ENCODE results near the gene SIRT2. TPM values are rescaled to one million over a fixed set of nuclear protein-coding genes. Genes with fewer than 3 reads are reported as not detected.
A peak's percentile ranks its signal among the peaks of the same experiment; 100 is the strongest.

Gene SIRT2
- total and polyA plus RNA-seq, 2 of the 13 experiments (the other 11 are each of a cell fraction or from before 2014, with no cell fraction given), result 22.3 to 26.1 TPM

DNA sequence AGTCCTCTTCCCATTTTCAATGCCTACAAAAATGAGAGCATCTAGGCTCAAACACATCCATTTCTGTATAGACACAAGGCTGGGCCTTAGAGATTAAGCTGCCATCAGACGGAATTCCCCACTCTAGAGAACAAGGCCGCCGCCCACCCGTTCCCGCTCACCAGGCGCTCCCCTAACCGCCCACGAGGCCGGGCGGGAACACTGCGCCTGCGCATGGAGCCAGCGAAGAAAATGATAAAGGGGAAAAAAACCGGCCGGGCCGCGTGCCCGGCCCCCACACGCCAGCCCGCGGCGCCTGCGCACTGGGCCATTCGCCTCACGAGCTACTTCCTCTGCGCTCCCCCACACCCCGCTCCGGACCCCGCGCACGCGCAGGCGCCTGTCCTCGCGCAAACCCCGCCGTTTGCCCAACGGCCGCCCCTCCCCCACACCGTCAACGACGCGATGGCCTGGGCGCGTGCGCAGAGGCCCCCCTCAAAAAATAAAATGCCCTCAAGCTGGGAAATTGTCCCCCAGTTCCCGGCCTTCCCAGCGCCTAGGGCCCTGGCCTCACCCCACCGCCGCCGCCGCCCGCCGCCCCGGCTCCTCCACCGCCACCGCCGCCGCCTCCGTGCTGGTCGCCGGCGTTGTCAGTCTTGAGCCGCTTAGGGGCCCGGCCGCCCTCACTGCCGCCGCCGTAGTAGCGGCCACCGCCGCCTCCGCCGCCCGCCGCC lies 50.1 kb downstream of the SIRT2 start (continued):
- 0 out of 2 replicates have a peak, but pooled peaks have one; percentile 66 for TF ChIP-seq ZNF850 (CRISPR knock-in tag; conservative IDR thresholded peaks at IDR 0.05)
- TF ChIP-seq SNAPC2 (CRISPR knock-in tag; IDR thresholded peaks at IDR 0.05), result no peak
- no peak for TF ChIP-seq ZBTB7B (CRISPR knock-in tag; IDR thresholded peaks at IDR 0.05)
- TF ChIP-seq MEIS1 (CRISPR knock-in tag; IDR thresholded peaks at IDR 0.05; ENCODE audit: borderline replicate concordance), result no peak; the same call in 1 of the 2 replicates
- TF ChIP-seq NFKBIZ (CRISPR knock-in tag; IDR thresholded peaks at IDR 0.05), result peak; percentile 64; the same call in 1 of the 2 replicates
- peak; percentile 75; the same call in 1 of the 2 replicates for TF ChIP-seq ZNF558 (CRISPR knock-in tag; IDR thresholded peaks at IDR 0.05; ENCODE audit: borderline replicate concordance)
- peak; percentile 64 for TF ChIP-seq MNT (IDR thresholded peaks at IDR 0.05)
- no peak for TF ChIP-seq ZBTB10 (CRISPR knock-in tag; IDR thresholded peaks at IDR 0.05; ENCODE audit: borderline replicate concordance)
- no peak for TF ChIP-seq ZNF34 (CRISPR knock-in tag; IDR thresholded peaks at IDR 0.05; ENCODE audit: borderline replicate concordance)
- no peak for TF ChIP-seq MED13 (CRISPR knock-in tag; IDR thresholded peaks at IDR 0.05)
- TF ChIP-seq SYNCRIP (IDR thresholded peaks at IDR 0.05; ENCODE audit: insufficient read depth, low read depth, low read length), result no peak
- TF ChIP-seq ZNF614 (CRISPR knock-in tag; IDR thresholded peaks at IDR 0.05; ENCODE audit: borderline replicate concordance), result no peak
- 0 out of 2 replicates have a peak, but pooled peaks have one; percentile 21 for TF ChIP-seq FOXK1 (CRISPR knock-in tag; IDR thresholded peaks at IDR 0.05; ENCODE audit: borderline replicate concordance, low read depth)
- TF ChIP-seq ZNF329 (CRISPR knock-in tag; IDR thresholded peaks at IDR 0.05; ENCODE audit: low read depth), result no peak
- TF ChIP-seq, protein P1, sequence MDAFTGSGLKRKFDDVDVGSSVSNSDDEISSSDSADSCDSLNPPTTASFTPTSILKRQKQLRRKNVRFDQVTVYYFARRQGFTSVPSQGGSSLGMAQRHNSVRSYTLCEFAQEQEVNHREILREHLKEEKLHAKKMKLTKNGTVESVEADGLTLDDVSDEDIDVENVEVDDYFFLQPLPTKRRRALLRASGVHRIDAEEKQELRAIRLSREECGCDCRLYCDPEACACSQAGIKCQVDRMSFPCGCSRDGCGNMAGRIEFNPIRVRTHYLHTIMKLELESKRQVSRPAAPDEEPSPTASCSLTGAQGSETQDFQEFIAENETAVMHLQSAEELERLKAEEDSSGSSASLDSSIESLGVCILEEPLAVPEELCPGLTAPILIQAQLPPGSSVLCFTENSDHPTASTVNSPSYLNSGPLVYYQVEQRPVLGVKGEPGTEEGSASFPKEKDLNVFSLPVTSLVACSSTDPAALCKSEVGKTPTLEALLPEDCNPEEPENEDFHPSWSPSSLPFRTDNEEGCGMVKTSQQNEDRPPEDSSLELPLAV (CRISPR knock-in tag; conservative IDR thresholded peaks at IDR 0.05; ENCODE audit: low read depth), result no peak
- TF ChIP-seq ZNF446 (CRISPR knock-in tag; IDR thresholded peaks at IDR 0.05), result no peak
- no peak for TF ChIP-seq NFRKB (IDR thresholded peaks at IDR 0.05)
- peak; percentile 69; the same call in 1 of the 2 replicates for TF ChIP-seq ZSCAN9 (CRISPR knock-in tag; IDR thresholded peaks at IDR 0.05; ENCODE audit: borderline replicate concordance)
- TF ChIP-seq MXI1 (IDR thresholded peaks at IDR 0.05; ENCODE audit: borderline replicate concordance, low read depth, low read length), result peak; percentile 71; the same call in 2 of the 3 replicates
- TF ChIP-seq, protein P2, sequence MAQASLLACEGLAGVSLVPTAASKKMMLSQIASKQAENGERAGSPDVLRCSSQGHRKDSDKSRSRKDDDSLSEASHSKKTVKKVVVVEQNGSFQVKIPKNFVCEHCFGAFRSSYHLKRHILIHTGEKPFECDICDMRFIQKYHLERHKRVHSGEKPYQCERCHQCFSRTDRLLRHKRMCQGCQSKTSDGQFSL (CRISPR knock-in tag; IDR thresholded peaks at IDR 0.05), result peak; percentile 91
- no peak for TF ChIP-seq DRAP1 (CRISPR knock-in tag; IDR thresholded peaks at IDR 0.05)
- TF ChIP-seq KDM3A (CRISPR knock-in tag; IDR thresholded peaks at IDR 0.05; ENCODE audit: low read depth), result no peak

Measured in HepG2 (cell line).